ENCODE data around the gene FBXO8.
"Not testable (repeated sequence)": the region's sequence is repeated elsewhere in the genome, so short reads cannot be mapped to it uniquely, and the experiment has no call there.

FBXO8 gene

DNA sequence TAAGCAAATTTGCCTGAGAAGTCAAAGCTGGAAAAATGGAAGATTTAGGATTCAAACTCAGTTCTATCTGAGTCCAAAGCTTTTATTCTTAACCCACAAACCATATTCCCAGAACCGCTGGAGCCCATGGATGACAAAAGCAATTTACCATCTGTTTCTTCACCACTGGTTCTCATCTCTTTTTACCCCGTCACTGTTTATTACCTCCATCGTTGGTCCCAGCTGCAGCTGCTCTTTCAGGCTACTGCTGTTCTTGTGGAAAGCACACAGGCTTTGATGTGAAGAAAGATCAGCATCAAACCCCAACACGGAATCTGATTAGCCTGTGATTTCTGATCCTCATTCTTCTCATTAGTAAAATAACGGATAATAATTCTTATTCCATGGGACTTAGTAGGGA, 9.5 kb downstream of the FBXO8 start:
- Mint-ChIP-seq H3K27me3 (no peaks in the 10 kb centered on the region), H3K27ac (no peak overlapping the region), H3K36me3 (ENCODE audit: low read depth) (no peaks in the 10 kb centered on the region), H3K4me1 (ENCODE audit: low read depth) (peaks cover 33% of the 10 kb centered on the region), H3K9me3 (no peaks in the 10 kb centered on the region), H3K4me3 (no peak overlapping the region)

DNA sequence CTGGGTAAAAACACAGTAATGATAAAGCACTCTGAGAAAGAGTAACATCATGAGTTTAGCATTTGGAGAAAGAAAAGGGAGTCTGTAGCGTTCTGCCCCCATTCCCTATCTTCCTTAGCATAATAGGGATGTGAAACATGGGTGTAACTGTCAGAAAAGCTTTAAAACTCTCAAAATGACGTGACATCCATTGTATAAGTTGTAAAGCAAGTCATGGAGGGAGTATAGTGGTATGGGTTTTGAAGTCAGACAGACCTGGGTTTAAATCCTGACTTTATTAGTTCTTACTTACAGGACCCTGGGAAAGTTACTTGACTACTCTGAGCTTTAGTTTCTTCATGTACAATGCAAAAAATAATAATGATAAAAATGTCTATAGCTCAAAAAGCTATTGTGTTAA, 17.1 kb downstream of the FBXO8 start:
- peaks cover 7% of the 10 kb centered on the region for H3K36me3 Mint-ChIP-seq (ENCODE audit: low read depth)
- no peak overlapping the region for H3K27ac Mint-ChIP-seq
- no peak overlapping the region for H3K4me3 Mint-ChIP-seq
- H3K27me3 Mint-ChIP-seq: no peaks in the 10 kb centered on the region
- H3K9me3 Mint-ChIP-seq: no peaks in the 10 kb centered on the region
- peaks cover 8% of the 10 kb centered on the region for H3K4me1 Mint-ChIP-seq (ENCODE audit: low read depth)

DNA sequence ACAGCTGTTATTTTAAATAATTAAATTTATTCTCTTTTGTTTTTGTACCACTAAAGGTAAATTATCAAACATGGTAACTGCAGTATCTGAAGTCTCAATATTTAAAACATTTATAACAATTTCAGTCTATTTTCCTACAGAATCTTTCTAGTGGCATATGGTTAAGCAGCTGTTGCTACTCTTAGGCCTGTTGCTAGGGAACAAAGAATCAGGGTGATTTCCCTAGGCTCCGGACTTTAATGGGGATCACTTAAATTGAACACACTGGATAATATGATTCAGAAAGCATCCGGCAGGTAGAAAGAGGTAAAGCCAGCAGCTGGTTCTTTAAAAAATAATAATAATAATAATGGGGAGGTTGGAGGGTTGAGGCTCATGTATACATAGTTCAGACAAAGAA, 17.6 kb downstream of the FBXO8 start:
- peaks cover 7% of the 10 kb centered on the region for H3K36me3 Mint-ChIP-seq (ENCODE audit: low read depth)
- no peak overlapping the region for H3K27ac Mint-ChIP-seq
- H3K4me3 Mint-ChIP-seq: no peak overlapping the region

DNA sequence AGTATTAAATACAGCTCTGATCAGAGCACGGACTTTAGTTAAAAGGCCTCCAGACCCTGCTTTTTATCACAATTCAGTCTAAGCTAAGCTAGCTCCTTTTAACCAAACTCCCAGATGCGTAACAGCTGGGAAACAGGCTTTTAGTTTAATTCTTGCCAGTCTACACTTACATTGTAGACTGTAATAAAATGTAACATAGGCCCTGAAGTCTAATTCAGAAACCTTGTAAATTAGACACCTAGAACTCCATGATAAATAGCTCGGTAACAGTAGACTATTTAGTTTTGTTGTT, 20.1 kb downstream of the FBXO8 start:
- H3K9me3 Mint-ChIP-seq: no peaks in the 10 kb centered on the region
- H3K27ac Mint-ChIP-seq: no peak overlapping the region
- H3K36me3 Mint-ChIP-seq (ENCODE audit: low read depth): peaks cover 13% of the 10 kb centered on the region
- H3K27me3 Mint-ChIP-seq: no peaks in the 10 kb centered on the region
- no peak overlapping the region for H3K4me3 Mint-ChIP-seq
- H3K4me1 Mint-ChIP-seq (ENCODE audit: low read depth): no peaks in the 10 kb centered on the region

More for the DNA sequence above, 17.6 kb downstream of the FBXO8 start:
- no peaks in the 10 kb centered on the region for H3K27me3 Mint-ChIP-seq
- H3K4me1 Mint-ChIP-seq (ENCODE audit: low read depth): peaks cover 3% of the 10 kb centered on the region
- H3K9me3 Mint-ChIP-seq: no peaks in the 10 kb centered on the region

DNA sequence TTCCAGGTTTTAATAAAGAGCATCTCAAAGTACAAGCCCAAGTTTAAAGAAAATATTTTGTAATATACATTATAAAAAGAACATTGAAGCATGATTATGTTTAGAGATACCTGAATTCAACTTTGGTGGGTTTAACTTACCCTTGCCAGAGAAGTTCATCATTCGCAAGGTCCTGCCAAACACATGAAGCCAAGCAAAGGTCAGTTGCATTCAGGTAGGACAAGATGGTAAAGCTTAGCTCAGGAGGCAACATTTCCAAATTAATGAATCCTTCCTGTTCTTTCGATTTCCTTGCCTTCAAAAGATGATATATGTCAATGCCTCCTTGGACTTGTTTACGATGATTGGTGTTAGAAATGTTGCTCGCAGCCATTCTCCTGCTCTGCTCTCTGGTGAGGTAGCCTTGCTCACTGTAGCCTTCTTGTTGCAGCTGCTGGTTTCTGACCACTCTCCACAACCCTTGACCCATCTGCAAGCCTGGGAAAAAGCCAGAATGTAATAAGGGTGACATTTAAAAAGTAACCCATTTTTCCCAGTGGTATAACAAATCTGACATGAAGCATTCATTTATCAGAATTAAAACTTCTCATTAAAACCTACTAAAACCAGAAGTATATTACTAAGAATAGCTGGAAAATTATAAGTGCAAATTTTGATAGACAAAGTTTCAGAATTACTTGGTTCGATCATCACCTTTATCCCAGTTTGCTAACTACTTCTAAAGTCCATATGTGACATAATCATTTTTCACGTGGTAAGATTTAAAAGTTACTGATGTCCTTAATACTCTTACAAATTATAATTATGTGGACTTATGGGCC, 20.6 kb downstream of the FBXO8 start:
- no peak overlapping the region for H3K4me3 Mint-ChIP-seq
- no peaks in the 10 kb centered on the region for H3K27me3 Mint-ChIP-seq
- no peak overlapping the region for H3K27ac Mint-ChIP-seq
- H3K9me3 Mint-ChIP-seq: no peaks in the 10 kb centered on the region
- H3K4me1 Mint-ChIP-seq (ENCODE audit: low read depth): no peaks in the 10 kb centered on the region
- peaks cover 13% of the 10 kb centered on the region for H3K36me3 Mint-ChIP-seq (ENCODE audit: low read depth)

DNA sequence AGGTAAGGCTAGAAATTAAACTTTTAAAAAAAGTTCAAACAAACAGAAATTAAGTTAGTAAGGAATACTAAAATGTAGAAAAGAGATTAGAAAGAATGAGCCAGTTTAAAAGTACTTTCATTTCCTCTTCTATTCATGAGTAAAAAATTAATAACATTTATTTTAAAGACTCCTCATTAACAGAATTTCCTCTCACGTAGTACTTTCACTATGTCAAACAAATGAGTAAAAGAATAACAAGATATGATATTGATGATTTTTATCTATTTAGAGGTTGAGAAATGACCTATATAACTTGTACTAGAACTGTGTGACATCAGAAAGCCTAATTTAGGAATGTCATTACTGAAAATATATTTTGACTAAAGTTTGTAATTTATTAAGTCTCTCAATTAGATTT, 22.0 kb downstream of the FBXO8 start:
- not testable (repeated sequence) for H3K27me3 Mint-ChIP-seq; H3K4me1 Mint-ChIP-seq (ENCODE audit: low read depth); H3K9me3 Mint-ChIP-seq; H3K27ac Mint-ChIP-seq; H3K4me3 Mint-ChIP-seq
- peaks cover 17% of the 10 kb centered on the region for H3K36me3 Mint-ChIP-seq (ENCODE audit: low read depth)

DNA sequence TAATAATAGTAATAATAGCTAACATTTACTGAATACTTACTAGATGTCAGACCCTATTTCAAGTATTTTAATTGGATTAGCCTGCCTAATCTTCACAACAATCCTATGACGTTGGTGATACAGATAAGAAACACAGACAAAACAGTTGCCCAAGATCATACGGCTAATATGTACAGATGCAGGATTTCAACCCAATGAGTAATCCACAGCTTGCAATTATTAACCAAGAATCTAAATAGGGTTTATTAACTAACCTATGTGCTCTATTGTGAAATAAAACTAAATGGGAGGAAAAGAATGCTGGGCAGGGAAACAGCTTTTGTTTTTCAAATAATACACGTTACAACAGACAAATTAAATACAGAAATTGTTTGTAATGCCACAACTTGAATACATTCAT, 23.4 kb downstream of the FBXO8 start:
- no peaks in the 10 kb centered on the region for H3K27me3 Mint-ChIP-seq
- H3K27ac Mint-ChIP-seq: no peak overlapping the region
- no peaks in the 10 kb centered on the region for H3K4me1 Mint-ChIP-seq (ENCODE audit: low read depth)
- H3K36me3 Mint-ChIP-seq (ENCODE audit: low read depth): peaks cover 24% of the 10 kb centered on the region
- H3K9me3 Mint-ChIP-seq: no peaks in the 10 kb centered on the region
- no peak overlapping the region for H3K4me3 Mint-ChIP-seq

DNA sequence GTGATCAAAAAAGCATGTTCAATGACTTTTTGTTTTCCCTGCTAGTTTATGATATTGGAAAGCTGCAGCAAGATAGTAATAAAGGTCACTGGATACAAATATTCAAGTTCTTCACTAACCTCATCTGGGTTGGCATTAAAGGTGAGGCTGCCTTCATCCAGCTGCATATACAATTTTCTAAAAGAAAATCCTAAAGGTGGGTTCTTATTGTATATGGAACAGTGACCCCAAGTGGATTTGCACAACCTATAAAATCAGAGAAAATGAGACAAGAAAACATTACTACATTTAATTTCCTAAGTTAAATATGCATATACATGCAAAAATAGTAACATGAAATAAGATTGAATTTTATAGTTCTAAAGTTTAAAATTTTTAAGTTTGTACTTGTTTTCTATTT, 23.9 kb downstream of the FBXO8 start:
- no peaks in the 10 kb centered on the region for H3K27me3 Mint-ChIP-seq
- peaks cover 28% of the 10 kb centered on the region for H3K36me3 Mint-ChIP-seq (ENCODE audit: low read depth)
- peaks cover 3% of the 10 kb centered on the region for H3K4me1 Mint-ChIP-seq (ENCODE audit: low read depth)
- H3K4me3 Mint-ChIP-seq: no peak overlapping the region
- H3K9me3 Mint-ChIP-seq: no peaks in the 10 kb centered on the region
- no peak overlapping the region for H3K27ac Mint-ChIP-seq

DNA sequence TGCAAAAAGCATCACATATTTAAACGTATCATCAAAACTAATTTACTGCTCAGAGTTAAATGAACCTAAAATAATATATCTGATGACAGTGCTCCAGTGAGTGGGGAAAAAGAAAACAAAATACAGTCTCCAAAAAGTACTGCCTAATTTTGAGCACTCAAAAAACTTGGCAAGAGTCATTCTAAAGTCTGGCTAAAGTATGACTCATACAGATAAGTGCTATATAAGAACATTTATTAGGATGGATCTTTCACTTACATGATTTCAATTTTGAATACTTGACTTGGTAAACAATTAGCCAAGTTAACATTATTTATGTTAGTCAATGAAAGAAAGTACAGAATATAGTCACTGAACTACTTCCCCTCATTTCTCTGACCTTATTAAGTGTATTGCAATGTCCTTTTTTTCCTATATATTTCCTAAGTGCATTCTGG, 27.2 kb downstream of the FBXO8 start:
- Mint-ChIP-seq H3K4me1 (ENCODE audit: low read depth) (peaks cover 6% of the 10 kb centered on the region), H3K9me3 (no peaks in the 10 kb centered on the region), H3K27me3 (no peaks in the 10 kb centered on the region), H3K4me3 (no peak overlapping the region), H3K27ac (no peak overlapping the region), H3K36me3 (ENCODE audit: low read depth) (peaks cover 21% of the 10 kb centered on the region)

DNA sequence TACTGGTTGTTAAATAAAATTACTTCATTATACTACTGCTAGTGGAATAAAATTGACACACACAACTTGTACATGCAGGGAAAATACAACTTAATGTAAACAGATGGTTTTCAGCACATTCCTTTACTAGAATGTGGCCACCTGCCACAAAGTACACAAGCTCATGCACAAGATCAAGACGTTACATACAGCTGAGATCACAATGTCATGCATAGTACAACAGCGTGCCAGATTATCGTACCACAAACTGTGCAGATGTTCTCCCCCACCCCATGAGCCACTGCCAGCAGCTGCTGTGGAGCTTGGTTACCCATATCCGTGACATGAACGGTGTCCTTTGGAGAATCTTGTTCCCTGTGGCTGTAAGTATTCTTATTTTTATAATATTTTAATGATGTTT, 27.7 kb downstream of the FBXO8 start:
- Mint-ChIP-seq H3K4me3 (no peak overlapping the region), H3K27me3 (no peaks in the 10 kb centered on the region), H3K4me1 (ENCODE audit: low read depth) (peaks cover 6% of the 10 kb centered on the region), H3K36me3 (ENCODE audit: low read depth) (peaks cover 21% of the 10 kb centered on the region), H3K9me3 (no peaks in the 10 kb centered on the region), H3K27ac (no peak overlapping the region)

DNA sequence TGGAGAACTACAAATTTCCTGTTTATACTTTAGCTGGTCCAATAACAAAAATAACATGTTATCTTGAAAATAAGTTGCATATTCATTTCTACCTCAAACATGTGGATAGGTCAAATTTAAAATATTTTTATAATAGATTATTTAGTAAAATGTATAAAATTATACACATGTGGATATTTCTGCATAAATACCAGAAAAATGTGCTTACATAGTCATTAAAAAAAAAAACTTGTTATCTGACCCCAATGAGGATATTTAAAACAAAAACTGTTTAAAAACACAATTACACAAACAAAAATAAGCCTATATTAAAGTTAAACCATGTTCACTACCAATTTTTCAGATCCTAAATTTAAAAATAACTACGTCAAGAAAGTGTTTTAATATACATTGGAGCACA, 28.1 kb downstream of the FBXO8 start:
- Mint-ChIP-seq H3K4me1 (ENCODE audit: low read depth) (peaks cover 6% of the 10 kb centered on the region), H3K36me3 (ENCODE audit: low read depth) (peaks cover 24% of the 10 kb centered on the region), H3K27ac (no peak overlapping the region), H3K27me3 (no peaks in the 10 kb centered on the region), H3K9me3 (no peaks in the 10 kb centered on the region), H3K4me3 (no peak overlapping the region)

DNA sequence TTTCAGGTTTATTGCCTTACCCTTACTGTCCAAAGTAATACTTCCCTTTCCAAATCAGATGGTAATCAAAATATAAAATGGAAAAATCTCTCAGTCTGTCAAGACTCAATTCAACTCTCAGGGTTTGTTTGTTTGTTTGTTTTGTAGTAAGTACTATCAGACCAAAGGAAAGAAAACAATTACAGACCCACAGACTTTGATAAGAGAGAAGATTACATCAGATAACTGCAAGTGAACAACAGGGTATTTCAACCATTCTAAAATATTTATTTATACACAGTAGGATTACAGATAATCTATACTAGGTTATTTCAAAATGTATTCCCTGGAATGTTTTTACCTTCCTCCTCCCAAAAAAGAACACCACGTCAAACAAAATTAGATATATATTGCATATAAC, 28.9 kb downstream of the FBXO8 start:
- peaks cover 6% of the 10 kb centered on the region for H3K4me1 Mint-ChIP-seq (ENCODE audit: low read depth)
- H3K9me3 Mint-ChIP-seq: no peaks in the 10 kb centered on the region
- H3K4me3 Mint-ChIP-seq: no peak overlapping the region
- peaks cover 24% of the 10 kb centered on the region for H3K36me3 Mint-ChIP-seq (ENCODE audit: low read depth)
- no peaks in the 10 kb centered on the region for H3K27me3 Mint-ChIP-seq
- no peak overlapping the region for H3K27ac Mint-ChIP-seq

DNA sequence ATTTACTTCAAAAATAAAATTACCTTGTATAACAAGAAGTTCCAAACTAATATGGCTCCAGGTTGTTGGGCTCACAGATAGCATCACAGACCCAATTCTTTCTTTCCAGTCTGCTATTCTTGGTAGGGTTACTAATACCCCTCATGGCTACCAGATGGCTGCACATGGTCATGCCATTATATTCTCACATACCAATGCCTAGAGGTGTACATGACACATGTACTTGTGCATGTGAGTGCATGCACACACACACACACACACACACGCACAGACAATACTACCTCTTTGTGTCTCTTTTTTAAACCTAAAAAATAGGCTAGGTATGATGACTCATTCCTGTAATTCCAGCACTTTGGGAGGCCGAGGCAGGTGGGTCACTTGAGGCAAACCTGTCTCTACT, 31.1 kb downstream of the FBXO8 start:
- Mint-ChIP-seq H3K4me3 (no peak overlapping the region), H3K27ac (no peak overlapping the region), H3K36me3 (ENCODE audit: low read depth) (peaks cover 17% of the 10 kb centered on the region), H3K9me3 (no peaks in the 10 kb centered on the region), H3K4me1 (ENCODE audit: low read depth) (peaks cover 6% of the 10 kb centered on the region), H3K27me3 (no peaks in the 10 kb centered on the region)

DNA sequence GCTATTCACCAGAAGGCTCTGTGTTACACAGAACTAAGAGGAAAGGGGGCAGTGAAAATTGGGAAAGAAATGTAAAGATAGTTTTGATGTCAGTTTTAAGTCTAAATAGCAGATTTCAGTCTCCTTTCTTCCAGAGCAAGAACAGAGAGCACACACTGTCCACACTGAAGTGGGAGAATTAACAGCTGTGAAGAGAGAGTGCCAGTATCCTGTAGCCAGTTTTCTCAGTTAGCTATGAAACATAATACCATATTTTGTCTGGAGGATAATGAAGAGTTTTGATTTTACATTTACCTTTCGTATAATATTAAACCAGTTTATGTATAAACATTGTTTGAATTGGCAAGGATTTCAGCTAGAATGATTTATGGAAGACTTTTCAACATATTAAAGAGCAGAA, 35.1 kb downstream of the FBXO8 start:
- no peak overlapping the region for H3K4me3 Mint-ChIP-seq
- no peaks in the 10 kb centered on the region for H3K27me3 Mint-ChIP-seq
- peaks cover 3% of the 10 kb centered on the region for H3K4me1 Mint-ChIP-seq (ENCODE audit: low read depth)
- no peak overlapping the region for H3K27ac Mint-ChIP-seq
- H3K9me3 Mint-ChIP-seq: no peaks in the 10 kb centered on the region
- H3K36me3 Mint-ChIP-seq (ENCODE audit: low read depth): peaks cover 3% of the 10 kb centered on the region

DNA sequence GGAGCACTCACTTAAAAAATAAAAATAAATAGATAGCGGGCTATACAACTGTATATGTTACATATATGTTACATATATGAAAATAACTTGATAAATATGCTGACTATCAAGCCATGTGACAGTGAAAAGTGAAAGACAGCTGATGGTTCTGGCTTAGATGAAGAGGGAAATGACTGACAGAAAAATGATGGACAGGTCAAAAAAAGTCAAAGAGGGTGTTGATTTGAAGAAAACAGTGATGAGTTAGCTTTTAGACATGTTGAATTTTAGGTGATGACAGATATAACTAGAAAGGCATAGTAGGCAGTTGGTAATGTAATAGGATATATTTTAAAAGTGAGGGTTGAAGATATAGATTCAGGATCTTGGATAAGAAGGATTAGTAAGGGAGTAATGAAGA, 37.8 kb downstream of the FBXO8 start:
- Mint-ChIP-seq H3K27me3 (no peaks in the 10 kb centered on the region), H3K27ac (no peak overlapping the region), H3K9me3 (no peaks in the 10 kb centered on the region), H3K4me1 (ENCODE audit: low read depth) (no peaks in the 10 kb centered on the region), H3K36me3 (ENCODE audit: low read depth) (peaks cover 2% of the 10 kb centered on the region), H3K4me3 (no peak overlapping the region)

DNA sequence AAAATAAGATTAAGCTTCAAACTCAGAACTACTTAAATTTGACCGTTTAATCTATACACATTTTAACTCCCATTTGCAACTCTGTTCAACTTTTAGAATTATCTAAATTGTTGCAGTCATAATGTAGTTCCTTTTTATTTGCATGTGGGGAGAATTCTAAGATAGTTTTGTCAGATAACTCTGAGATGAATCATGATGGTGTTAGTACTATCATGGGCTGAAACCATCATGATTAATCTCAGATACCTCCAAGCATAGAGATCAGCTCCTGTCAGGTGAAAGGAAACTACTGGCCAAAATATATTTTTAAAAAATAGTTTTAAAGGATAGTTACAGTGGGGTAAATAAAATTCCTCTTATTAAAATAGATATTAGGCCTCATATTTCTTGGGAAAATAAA, 39.0 kb downstream of the FBXO8 start:
- no peak overlapping the region for H3K27ac Mint-ChIP-seq
- no peaks in the 10 kb centered on the region for H3K27me3 Mint-ChIP-seq
- no peaks in the 10 kb centered on the region for H3K36me3 Mint-ChIP-seq (ENCODE audit: low read depth)
- H3K4me3 Mint-ChIP-seq: no peak overlapping the region
- H3K4me1 Mint-ChIP-seq (ENCODE audit: low read depth): no peaks in the 10 kb centered on the region
- no peaks in the 10 kb centered on the region for H3K9me3 Mint-ChIP-seq
